HepG2 (cell line): ENCODE measurements around the gene DGAT2L6. TPM values are rescaled to one million over a fixed set of nuclear protein-coding genes. Genes with fewer than 3 reads are reported as not detected.
A peak's percentile ranks its signal among the peaks of the same experiment; 100 is the strongest.

Source experiments
- CBFB ChIP-seq: sonication (generic); formaldehyde crosslinking; IDR thresholded peaks from 2 replicates; pipeline ENCODE4 v1.4.0; 2020; ENCODE audit warnings: missing genetic modification reagents
- CREB1 ChIP-seq, 2 experiments: fragments of 450-650 bp in 1 of 2; IDR thresholded peaks; 2 replicates each; pipeline ENCODE4 v1.6.1; 2016 to 2017; ENCODE audit warnings: control low read depth in 1 of 2, mild to moderate bottlenecking in 1 of 2, missing compliant biosample characterization in 1 of 2, missing genetic modification characterization in 1 of 2
- FOSL2 ChIP-seq: sonication (generic); formaldehyde crosslinking; IDR thresholded peaks from 2 replicates; pipeline ENCODE4 v1.4.0; 2020; ENCODE audit warnings: missing genetic modification reagents
- FOXP1 ChIP-seq, 2 experiments: fragments of 450-650 bp in 1 of 2; IDR thresholded peaks; 2 replicates each; pipeline ENCODE4 v1.6.1; 2017 to 2018; ENCODE audit warnings: antibody characterized with exemption in 1 of 2
- GATA4 ChIP-seq: sonication (generic); IDR thresholded peaks from 2 replicates; pipeline ENCODE4 v1.6.1; 2016; ENCODE audit warnings: antibody characterized with exemption, low read depth, borderline replicate concordance
- GFI1 ChIP-seq: sonication (generic); formaldehyde crosslinking; IDR thresholded peaks from 2 replicates; pipeline ENCODE4 v1.5.0; 2020; ENCODE audit warnings: missing genetic modification reagents, mild to moderate bottlenecking, borderline replicate concordance
- HHEX ChIP-seq: IDR thresholded peaks from 2 replicates; pipeline ENCODE4 v1.6.1; 2016; ENCODE audit warnings: control low read depth
- NR2F2 ChIP-seq: IDR thresholded peaks from 2 replicates; pipeline ENCODE4 v1.6.1; 2012; ENCODE audit warnings: low read depth, inconsistent platforms, borderline replicate concordance
- RARA ChIP-seq: IDR thresholded peaks from 2 replicates; pipeline ENCODE4 v1.6.1; 2016; ENCODE audit warnings: missing genetic modification reagents, missing compliant biosample characterization
- RCOR2 ChIP-seq: IDR thresholded peaks from 2 replicates; pipeline ENCODE4 v1.6.1; 2016; ENCODE audit warnings: missing biosample characterization, missing genetic modification reagents
- SP5 ChIP-seq: IDR thresholded peaks from 2 replicates; pipeline ENCODE4 v1.6.1; 2016; ENCODE audit warnings: low read depth, borderline replicate concordance
- TBX2 ChIP-seq: sonication (generic); formaldehyde crosslinking; IDR thresholded peaks from 2 replicates; pipeline ENCODE4 v1.5.0; 2020; ENCODE audit warnings: missing genetic modification reagents, mild to moderate bottlenecking, borderline replicate concordance
- ZKSCAN1 ChIP-seq: fragments of 150-350 bp; IDR thresholded peaks from 2 replicates; pipeline ENCODE4 v1.6.1; 2014; ENCODE audit warnings: low read length
- ZNF589 ChIP-seq: sonication (generic); formaldehyde crosslinking; conservative IDR thresholded peaks from 2 replicates; pipeline ENCODE4 v1.8.0; 2022; ENCODE audit warnings: mild to moderate bottlenecking, moderate library complexity, missing genetic modification reagents
- ZNF850 ChIP-seq: sonication (generic); formaldehyde crosslinking; conservative IDR thresholded peaks from 2 replicates; pipeline ENCODE4 v1.9.0; 2021; ENCODE audit warnings: mild to moderate bottlenecking, missing genetic modification reagents
- polyA plus RNA-seq, 8 experiments: library from polyadenylated mRNA; depleted of rRNA in 3 of 8; stranded (reverse) in 7 of 8; unstranded in 1 of 8; fragments of >200 nt; fragmentation: Illumina TruSeq in 4 of 8; extraction: Trizol in 4 of 8; gene quantifications; 2 replicates each; pipeline versions ENCODE4 v1.2.1 to v1.2.3, GENCODE V29; 2011 to 2016; ENCODE audit warnings: low read depth in 4 of 8, missing spikeins in 1 of 8, mixed read lengths in 1 of 8; ENCODE audit not compliant: insufficient read depth in 1 of 8
- total RNA-seq, 5 experiments: library from RNA; depleted of rRNA; stranded (reverse); fragments of >200 nt; fragmentation: Illumina TruSeq; extraction: Trizol; gene quantifications; 2 replicates each; pipeline ENCODE4 v1.2.3, GENCODE V29; 2016; ENCODE audit warnings: low read depth in 1 of 5
- TF ChIP-seq, protein P1 (sequence below): sonication (generic); formaldehyde crosslinking; IDR thresholded peaks from 2 replicates; pipeline ENCODE4 v1.4.0; 2020; ENCODE audit warnings: mild to moderate bottlenecking, missing genetic modification reagents
- TF ChIP-seq, protein P2 (sequence below): sonication (generic); formaldehyde crosslinking; IDR thresholded peaks from 2 replicates; pipeline ENCODE4 v1.5.0; 2020; ENCODE audit warnings: mild to moderate bottlenecking, missing genetic modification reagents, borderline replicate concordance
- TF ChIP-seq, protein P3 (sequence below): IDR thresholded peaks from 2 replicates; pipeline ENCODE4 v1.6.1; 2016; ENCODE audit warnings: low read depth, control low read depth

Gene DGAT2L6
- total and polyA plus RNA-seq, 2 of the 13 experiments (the other 11 are each of a cell fraction or from before 2014, with no cell fraction given) = not detected

DNA sequence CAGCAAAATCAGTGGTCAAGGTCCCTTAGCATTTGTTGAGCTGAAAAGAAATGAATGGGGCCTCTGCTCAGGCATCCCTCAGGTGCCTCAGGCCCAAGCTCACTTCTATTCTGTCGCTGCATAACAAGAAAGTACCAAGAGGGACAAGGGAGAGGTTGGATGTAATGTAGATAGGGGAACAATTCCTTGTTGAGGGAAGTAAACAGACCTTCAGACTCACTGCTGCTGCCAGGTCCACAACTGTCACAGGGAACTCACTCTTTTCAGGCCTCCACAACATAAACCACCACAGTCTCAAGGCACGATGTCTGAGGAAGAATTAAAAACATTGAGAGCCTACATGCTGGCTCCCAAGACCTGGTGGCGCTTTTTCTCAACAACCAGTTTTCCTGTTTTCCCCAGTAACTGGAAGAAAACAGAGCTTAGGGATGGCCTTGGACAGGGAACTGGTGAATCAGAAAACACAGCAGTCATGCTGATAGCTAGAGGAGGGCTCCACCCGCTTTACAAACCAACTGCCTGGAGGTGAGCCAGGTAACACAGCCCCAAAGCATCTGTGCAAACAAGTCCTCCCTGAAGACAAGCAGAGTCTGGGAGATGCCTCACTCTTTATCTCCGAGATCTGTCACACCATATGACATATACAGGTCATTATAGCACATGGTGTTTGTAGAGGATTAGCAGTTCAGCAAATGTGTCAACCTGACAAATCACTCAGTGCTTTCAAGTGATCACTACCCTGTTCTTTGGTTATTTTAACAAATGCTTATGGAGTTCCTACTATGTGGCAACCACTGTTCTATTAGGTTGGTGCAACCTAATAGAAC is 42.9 kb downstream of the DGAT2L6 start (continued):
- TF ChIP-seq RARA (CRISPR knock-in tag) = peak; percentile 51
- peak; percentile 49; the same call in 1 of the 2 replicates for TF ChIP-seq FOSL2 (CRISPR knock-in tag)
- peak; percentile 57; the same call in 1 of the 2 replicates for TF ChIP-seq ZKSCAN1
- peak; percentile 90 for TF ChIP-seq TBX2
- TF ChIP-seq ZNF589 = no peak
- peak; percentile 88 for TF ChIP-seq HHEX (CRISPR knock-in tag)
- TF ChIP-seq CBFB (CRISPR knock-in tag) = no peak
- TF ChIP-seq, protein P1, sequence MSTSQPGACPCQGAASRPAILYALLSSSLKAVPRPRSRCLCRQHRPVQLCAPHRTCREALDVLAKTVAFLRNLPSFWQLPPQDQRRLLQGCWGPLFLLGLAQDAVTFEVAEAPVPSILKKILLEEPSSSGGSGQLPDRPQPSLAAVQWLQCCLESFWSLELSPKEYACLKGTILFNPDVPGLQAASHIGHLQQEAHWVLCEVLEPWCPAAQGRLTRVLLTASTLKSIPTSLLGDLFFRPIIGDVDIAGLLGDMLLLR (CRISPR knock-in tag) = no peak
- no peak for TF ChIP-seq CREB1 (IDR thresholded peaks at IDR 0.05)
- 0 out of 2 replicates have a peak, but pooled peaks have one; percentile 20 for TF ChIP-seq CREB1 (CRISPR knock-in tag; IDR thresholded peaks at IDR 0.05)
- TF ChIP-seq FOXP1 (IDR thresholded peaks at IDR 0.05) = no peak
- TF ChIP-seq FOXP1 (CRISPR knock-in tag; IDR thresholded peaks at IDR 0.05) = peak; percentile 63
- TF ChIP-seq, protein P2, sequence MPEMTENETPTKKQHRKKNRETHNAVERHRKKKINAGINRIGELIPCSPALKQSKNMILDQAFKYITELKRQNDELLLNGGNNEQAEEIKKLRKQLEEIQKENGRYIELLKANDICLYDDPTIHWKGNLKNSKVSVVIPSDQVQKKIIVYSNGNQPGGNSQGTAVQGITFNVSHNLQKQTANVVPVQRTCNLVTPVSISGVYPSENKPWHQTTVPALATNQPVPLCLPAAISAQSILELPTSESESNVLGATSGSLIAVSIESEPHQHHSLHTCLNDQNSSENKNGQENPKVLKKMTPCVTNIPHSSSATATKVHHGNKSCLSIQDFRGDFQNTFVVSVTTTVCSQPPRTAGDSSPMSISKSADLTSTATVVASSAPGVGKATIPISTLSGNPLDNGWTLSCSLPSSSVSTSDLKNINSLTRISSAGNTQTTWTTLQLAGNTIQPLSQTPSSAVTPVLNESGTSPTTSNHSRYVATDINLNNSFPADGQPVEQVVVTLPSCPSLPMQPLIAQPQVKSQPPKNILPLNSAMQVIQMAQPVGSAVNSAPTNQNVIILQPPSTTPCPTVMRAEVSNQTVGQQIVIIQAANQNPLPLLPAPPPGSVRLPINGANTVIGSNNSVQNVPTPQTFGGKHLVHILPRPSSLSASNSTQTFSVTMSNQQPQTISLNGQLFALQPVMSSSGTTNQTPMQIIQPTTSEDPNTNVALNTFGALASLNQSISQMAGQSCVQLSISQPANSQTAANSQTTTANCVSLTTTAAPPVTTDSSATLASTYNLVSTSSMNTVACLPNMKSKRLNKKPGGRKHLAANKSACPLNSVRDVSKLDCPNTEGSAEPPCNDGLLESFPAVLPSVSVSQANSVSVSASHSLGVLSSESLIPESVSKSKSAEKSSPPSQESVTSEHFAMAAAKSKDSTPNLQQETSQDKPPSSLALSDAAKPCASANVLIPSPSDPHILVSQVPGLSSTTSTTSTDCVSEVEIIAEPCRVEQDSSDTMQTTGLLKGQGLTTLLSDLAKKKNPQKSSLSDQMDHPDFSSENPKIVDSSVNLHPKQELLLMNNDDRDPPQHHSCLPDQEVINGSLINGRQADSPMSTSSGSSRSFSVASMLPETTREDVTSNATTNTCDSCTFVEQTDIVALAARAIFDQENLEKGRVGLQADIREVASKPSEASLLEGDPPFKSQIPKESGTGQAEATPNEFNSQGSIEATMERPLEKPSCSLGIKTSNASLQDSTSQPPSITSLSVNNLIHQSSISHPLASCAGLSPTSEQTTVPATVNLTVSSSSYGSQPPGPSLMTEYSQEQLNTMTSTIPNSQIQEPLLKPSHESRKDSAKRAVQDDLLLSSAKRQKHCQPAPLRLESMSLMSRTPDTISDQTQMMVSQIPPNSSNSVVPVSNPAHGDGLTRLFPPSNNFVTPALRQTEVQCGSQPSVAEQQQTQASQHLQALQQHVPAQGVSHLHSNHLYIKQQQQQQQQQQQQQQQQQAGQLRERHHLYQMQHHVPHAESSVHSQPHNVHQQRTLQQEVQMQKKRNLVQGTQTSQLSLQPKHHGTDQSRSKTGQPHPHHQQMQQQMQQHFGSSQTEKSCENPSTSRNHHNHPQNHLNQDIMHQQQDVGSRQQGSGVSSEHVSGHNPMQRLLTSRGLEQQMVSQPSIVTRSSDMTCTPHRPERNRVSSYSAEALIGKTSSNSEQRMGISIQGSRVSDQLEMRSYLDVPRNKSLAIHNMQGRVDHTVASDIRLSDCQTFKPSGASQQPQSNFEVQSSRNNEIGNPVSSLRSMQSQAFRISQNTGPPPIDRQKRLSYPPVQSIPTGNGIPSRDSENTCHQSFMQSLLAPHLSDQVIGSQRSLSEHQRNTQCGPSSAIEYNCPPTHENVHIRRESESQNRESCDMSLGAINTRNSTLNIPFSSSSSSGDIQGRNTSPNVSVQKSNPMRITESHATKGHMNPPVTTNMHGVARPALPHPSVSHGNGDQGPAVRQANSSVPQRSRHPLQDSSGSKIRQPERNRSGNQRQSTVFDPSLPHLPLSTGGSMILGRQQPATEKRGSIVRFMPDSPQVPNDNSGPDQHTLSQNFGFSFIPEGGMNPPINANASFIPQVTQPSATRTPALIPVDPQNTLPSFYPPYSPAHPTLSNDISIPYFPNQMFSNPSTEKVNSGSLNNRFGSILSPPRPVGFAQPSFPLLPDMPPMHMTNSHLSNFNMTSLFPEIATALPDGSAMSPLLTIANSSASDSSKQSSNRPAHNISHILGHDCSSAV (CRISPR knock-in tag) = no peak
- TF ChIP-seq GATA4 = peak; percentile 64; the same call in 1 of the 2 replicates
- peak; percentile 34; the same call in 1 of the 2 replicates for TF ChIP-seq RCOR2 (CRISPR knock-in tag)
- TF ChIP-seq, protein P3, sequence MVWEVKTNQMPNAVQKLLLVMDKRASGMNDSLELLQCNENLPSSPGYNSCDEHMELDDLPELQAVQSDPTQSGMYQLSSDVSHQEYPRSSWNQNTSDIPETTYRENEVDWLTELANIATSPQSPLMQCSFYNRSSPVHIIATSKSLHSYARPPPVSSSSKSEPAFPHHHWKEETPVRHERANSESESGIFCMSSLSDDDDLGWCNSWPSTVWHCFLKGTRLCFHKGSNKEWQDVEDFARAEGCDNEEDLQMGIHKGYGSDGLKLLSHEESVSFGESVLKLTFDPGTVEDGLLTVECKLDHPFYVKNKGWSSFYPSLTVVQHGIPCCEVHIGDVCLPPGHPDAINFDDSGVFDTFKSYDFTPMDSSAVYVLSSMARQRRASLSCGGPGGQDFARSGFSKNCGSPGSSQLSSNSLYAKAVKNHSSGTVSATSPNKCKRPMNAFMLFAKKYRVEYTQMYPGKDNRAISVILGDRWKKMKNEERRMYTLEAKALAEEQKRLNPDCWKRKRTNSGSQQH = no peak
- peak; percentile 58; the same call in 1 of the 2 replicates for TF ChIP-seq NR2F2
- TF ChIP-seq GFI1 (CRISPR knock-in tag) = peak; percentile 53; the same call in 1 of the 2 replicates
- TF ChIP-seq ZNF850 (CRISPR knock-in tag) = no peak
- TF ChIP-seq SP5 = peak; percentile 38; the same call in 1 of the 2 replicates
